ENCODE results near the gene RIT1.
A peak's percentile ranks its signal among the peaks of the same experiment; 100 is the strongest.

DNA sequence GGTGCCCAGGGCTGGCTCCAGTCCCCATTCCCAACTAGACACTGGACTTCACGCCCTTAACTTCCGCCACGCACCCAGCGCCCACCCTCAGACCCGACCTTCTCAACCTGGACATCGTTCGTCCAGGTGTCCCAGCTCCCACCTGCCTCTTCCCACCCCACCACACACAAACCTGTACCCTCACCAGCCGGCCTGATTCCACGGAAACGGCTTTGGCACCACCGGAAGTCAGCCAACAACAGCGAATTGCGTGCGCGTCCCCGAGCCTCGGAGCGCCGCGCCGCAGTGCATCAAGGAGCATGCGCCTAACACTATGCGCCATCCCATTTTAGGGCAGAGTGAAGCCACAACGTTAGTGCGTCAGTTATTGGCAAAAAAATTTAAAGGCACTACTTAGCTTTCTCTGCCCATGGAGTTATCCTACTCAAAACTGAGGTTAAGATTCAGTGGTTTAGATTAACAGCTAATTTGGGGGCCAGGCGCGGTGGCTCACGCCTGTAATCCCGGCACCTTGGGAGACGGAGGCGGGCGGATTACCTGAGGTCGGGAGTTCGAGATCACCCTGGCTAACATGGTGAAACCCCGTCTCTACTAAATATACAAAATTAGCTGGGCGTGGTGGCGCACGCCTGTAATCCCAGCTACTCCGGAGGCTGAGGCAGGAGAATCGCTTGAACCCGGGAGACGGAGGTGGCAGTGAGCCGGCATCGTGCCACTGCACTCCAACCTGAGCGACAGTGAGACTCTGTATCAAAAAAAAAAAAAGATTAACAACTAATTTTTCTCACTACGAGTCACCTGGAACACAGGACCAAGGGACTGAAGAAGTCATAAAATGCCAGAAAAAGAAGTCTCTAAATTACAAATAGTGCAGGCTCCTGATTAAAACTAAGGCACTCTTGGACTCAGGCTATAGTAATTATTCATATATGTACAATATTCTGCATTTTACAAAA, 53.9 kb downstream of the RIT1 start, which contains the start of gene GON4L:
- TF ChIP-seq REST (IDR thresholded peaks at IDR 0.05; ENCODE audit: insufficient read depth in 1 of 2, low read depth in 2 of 2, low read length in 1 of 2) (no peak), CTCF (IDR thresholded peaks at IDR 0.05) (no peak), SIN3A (IDR thresholded peaks at IDR 0.05; ENCODE audit: borderline replicate concordance, insufficient read depth, low read depth, low read length) (0 out of 2 replicates have a peak, but pooled peaks have one; percentile 51), POLR2AphosphoS5 (IDR thresholded peaks at IDR 0.05; ENCODE audit: low read depth, low read length) (peak; percentile 93), TCF7L2 (IDR thresholded peaks at IDR 0.05; ENCODE audit: low read depth, low read length) (no peak)

Measured in Panc1 (cell line).